PFSK-1 (cell line): ENCODE results near the gene TAS2R39.

Experiments used
- POLR2AphosphoS5 ChIP-seq: IDR thresholded peaks from 2 replicates; pipeline ENCODE4 v1.6.1; 2012; ENCODE audit warnings: low read depth, mild to moderate bottlenecking, control low read depth, low read length, moderate library complexity
- SIN3A ChIP-seq: IDR thresholded peaks from 2 replicates; pipeline ENCODE4 v1.6.1; 2012; ENCODE audit warnings: mild to moderate bottlenecking, low read length, moderate library complexity, borderline replicate concordance; ENCODE audit not compliant: insufficient read depth
- TAF1 ChIP-seq: IDR thresholded peaks from 2 replicates; pipeline ENCODE4 v1.6.1; 2012; ENCODE audit warnings: low read length, control low read depth, borderline replicate concordance; ENCODE audit not compliant: insufficient read depth
- TF ChIP-seq, protein P1 (sequence below), 2 experiments: IDR thresholded peaks; 2 replicates each; pipeline versions ENCODE4 v1.6.1 to v1.8.0; 2011 to 2012; ENCODE audit warnings: low read depth in 2 of 2, low read length in 2 of 2, control low read depth in 1 of 2, inconsistent platforms in 1 of 2, mild to moderate bottlenecking in 1 of 2, moderate library complexity in 1 of 2; ENCODE audit not compliant: insufficient read depth in 1 of 2

DNA sequence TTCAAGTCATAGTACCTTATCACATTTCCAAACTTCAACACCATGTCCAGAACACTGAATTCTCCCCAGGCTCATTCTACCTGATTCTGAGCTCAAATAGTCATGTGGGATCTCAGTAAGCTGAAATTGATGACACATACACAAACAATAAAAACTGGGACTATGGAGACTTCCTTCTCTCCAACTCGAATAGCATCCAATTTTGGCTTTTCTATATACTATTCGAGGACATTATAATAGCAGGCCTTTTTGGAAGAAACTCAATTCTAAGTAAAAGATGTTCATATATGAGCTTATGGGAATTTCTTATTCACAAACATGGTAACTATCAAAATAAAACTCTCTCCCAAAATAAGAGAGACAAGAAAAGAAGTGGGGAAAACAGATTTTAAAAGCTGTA, 38.1 kb downstream of the TAS2R39 start:
- TF ChIP-seq TAF1 (no peak), POLR2AphosphoS5 (no peak), SIN3A (no peak)
- TF ChIP-seq, protein P1, sequence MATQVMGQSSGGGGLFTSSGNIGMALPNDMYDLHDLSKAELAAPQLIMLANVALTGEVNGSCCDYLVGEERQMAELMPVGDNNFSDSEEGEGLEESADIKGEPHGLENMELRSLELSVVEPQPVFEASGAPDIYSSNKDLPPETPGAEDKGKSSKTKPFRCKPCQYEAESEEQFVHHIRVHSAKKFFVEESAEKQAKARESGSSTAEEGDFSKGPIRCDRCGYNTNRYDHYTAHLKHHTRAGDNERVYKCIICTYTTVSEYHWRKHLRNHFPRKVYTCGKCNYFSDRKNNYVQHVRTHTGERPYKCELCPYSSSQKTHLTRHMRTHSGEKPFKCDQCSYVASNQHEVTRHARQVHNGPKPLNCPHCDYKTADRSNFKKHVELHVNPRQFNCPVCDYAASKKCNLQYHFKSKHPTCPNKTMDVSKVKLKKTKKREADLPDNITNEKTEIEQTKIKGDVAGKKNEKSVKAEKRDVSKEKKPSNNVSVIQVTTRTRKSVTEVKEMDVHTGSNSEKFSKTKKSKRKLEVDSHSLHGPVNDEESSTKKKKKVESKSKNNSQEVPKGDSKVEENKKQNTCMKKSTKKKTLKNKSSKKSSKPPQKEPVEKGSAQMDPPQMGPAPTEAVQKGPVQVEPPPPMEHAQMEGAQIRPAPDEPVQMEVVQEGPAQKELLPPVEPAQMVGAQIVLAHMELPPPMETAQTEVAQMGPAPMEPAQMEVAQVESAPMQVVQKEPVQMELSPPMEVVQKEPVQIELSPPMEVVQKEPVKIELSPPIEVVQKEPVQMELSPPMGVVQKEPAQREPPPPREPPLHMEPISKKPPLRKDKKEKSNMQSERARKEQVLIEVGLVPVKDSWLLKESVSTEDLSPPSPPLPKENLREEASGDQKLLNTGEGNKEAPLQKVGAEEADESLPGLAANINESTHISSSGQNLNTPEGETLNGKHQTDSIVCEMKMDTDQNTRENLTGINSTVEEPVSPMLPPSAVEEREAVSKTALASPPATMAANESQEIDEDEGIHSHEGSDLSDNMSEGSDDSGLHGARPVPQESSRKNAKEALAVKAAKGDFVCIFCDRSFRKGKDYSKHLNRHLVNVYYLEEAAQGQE (IDR thresholded peaks at IDR 0.05; ENCODE audit: insufficient read depth in 1 of 2, low read depth in 2 of 2, low read length in 2 of 2) = no peak
